Measurements from ENCODE around the gene SCN5A.

GRCh38 chr3:38567498-38567897 is 82.0 kb downstream of the SCN5A start:
- TF ChIP-seq PATZ1 (CRISPR knock-in tag; IDR thresholded peaks at IDR 0.05; ENCODE audit: borderline replicate concordance): no peak
- TF ChIP-seq CSDC2 (CRISPR knock-in tag; IDR thresholded peaks at IDR 0.05): no peak
- no peak for TF ChIP-seq CREB5 (CRISPR knock-in tag; IDR thresholded peaks at IDR 0.05; ENCODE audit: low read depth)
- no peak for TF ChIP-seq ZNF565 (CRISPR knock-in tag; conservative IDR thresholded peaks at IDR 0.05; ENCODE audit: low read depth)
- no peak for TF ChIP-seq ZFP30 (CRISPR knock-in tag; IDR thresholded peaks at IDR 0.05)
- no peak for TF ChIP-seq SNAI2 (CRISPR knock-in tag; IDR thresholded peaks at IDR 0.05)
- no peak for TF ChIP-seq ARNTL (CRISPR knock-in tag; IDR thresholded peaks at IDR 0.05; ENCODE audit: borderline replicate concordance, low read depth)
- no peak for TF ChIP-seq POU6F1 (CRISPR knock-in tag; IDR thresholded peaks at IDR 0.05; ENCODE audit: borderline replicate concordance, low read depth)

All from SK-N-SH treated with all-trans-retinoic acid at 6 μM for 48 hours (cell line).